Measurements from ENCODE around the gene EPB41. TPM values are rescaled to one million over a fixed set of nuclear protein-coding genes. Genes with fewer than 3 reads are reported as not detected.

EPB41 gene
- total and polyA plus RNA-seq, 9 of the 15 experiments (the other 6 are each of a cell fraction or from before 2014, with no cell fraction given), result 3.7 to 213 (median 141) TPM

DNA sequence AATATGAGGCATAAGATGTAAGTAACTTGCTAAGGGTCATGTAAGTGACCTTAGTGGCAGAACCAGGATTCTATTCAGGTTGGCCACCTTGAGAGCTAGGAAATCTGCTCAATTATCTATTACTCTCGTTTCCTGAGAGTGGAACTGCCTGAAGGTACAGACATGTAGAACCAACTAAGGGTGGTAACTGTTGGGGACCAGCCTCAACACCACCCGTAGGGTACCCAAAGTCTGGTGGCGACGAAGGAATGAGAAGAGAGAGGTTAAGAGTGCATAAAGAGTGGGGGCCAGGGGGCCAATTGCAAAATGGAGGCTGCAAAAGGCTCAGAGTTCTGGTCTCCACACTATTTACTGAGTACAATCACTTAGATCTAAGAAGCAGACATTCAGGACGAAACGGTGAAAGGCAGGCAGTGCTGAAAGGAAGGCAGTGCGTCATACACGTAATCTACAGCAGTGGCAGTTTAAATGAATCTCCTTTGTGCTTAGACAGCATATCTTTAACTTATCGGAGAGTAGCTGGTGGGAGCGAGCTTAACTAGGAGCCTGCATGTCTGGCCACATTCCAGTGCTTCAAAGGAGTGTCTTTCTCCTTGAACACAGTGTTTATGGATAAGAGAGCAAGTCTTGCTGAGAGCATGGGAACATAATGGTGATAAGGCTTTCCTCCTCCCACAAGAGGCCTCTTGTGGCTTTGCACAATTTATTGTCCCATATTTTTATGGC, 242.3 kb downstream of the EPB41 start (continued):
- TF ChIP-seq CEBPB (tag; IDR thresholded peaks at IDR 0.05), result peak; percentile 82
- peak; percentile 100 for TF ChIP-seq LEF1 (IDR thresholded peaks at IDR 0.05)
- peak; percentile 95 for TF ChIP-seq CXXC5 (CRISPR knock-in tag; IDR thresholded peaks at IDR 0.05)
- TF ChIP-seq, protein P1, sequence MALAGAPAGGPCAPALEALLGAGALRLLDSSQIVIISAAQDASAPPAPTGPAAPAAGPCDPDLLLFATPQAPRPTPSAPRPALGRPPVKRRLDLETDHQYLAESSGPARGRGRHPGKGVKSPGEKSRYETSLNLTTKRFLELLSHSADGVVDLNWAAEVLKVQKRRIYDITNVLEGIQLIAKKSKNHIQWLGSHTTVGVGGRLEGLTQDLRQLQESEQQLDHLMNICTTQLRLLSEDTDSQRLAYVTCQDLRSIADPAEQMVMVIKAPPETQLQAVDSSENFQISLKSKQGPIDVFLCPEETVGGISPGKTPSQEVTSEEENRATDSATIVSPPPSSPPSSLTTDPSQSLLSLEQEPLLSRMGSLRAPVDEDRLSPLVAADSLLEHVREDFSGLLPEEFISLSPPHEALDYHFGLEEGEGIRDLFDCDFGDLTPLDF (CRISPR knock-in tag; IDR thresholded peaks at IDR 0.05), result peak; percentile 24; the same call in 1 of the 2 replicates
- TF ChIP-seq TAF7 (tag; IDR thresholded peaks at IDR 0.05), result no peak
- no peak for TF ChIP-seq RBBP5 (IDR thresholded peaks at IDR 0.05; ENCODE audit: borderline replicate concordance, insufficient read depth, low read length, poor library complexity, severe bottlenecking)
- TF ChIP-seq HDAC8 (tag; IDR thresholded peaks at IDR 0.05), result no peak
- TF ChIP-seq RFX7 (CRISPR knock-in tag; IDR thresholded peaks at IDR 0.05), result no peak
- no peak for TF ChIP-seq BRCA1 (IDR thresholded peaks at IDR 0.05)
- no peak for TF ChIP-seq BRCA1 (CRISPR knock-in tag; IDR thresholded peaks at IDR 0.05)
- TF ChIP-seq KHSRP (IDR thresholded peaks at IDR 0.05), result peak; percentile 54; the same call in 1 of the 2 replicates
- no peak for TF ChIP-seq ZNF140 (CRISPR knock-in tag; IDR thresholded peaks at IDR 0.05)
- peak; percentile 84 for TF ChIP-seq MBD2 (IDR thresholded peaks at IDR 0.05; ENCODE audit: borderline replicate concordance, low read depth)
- TF ChIP-seq, protein P2, sequence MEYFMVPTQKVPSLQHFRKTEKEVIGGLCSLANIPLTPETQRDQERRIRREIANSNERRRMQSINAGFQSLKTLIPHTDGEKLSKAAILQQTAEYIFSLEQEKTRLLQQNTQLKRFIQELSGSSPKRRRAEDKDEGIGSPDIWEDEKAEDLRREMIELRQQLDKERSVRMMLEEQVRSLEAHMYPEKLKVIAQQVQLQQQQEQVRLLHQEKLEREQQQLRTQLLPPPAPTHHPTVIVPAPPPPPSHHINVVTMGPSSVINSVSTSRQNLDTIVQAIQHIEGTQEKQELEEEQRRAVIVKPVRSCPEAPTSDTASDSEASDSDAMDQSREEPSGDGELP (CRISPR knock-in tag; IDR thresholded peaks at IDR 0.05; ENCODE audit: borderline replicate concordance), result peak; percentile 57; the same call in 1 of the 2 replicates
- TF ChIP-seq C11orf30 (IDR thresholded peaks at IDR 0.05; ENCODE audit: low read depth), result peak; percentile 99
- TF ChIP-seq ARID2 (IDR thresholded peaks at IDR 0.05), result no peak
- TF ChIP-seq, protein P3, sequence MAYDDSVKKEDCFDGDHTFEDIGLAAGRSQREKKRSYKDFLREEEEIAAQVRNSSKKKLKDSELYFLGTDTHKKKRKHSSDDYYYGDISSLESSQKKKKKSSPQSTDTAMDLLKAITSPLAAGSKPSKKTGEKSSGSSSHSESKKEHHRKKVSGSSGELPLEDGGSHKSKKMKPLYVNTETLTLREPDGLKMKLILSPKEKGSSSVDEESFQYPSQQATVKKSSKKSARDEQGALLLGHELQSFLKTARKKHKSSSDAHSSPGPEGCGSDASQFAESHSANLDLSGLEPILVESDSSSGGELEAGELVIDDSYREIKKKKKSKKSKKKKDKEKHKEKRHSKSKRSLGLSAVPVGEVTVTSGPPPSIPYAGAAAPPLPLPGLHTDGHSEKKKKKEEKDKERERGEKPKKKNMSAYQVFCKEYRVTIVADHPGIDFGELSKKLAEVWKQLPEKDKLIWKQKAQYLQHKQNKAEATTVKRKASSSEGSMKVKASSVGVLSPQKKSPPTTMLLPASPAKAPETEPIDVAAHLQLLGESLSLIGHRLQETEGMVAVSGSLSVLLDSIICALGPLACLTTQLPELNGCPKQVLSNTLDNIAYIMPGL (CRISPR knock-in tag; IDR thresholded peaks at IDR 0.05), result no peak
- TF ChIP-seq, protein P4, sequence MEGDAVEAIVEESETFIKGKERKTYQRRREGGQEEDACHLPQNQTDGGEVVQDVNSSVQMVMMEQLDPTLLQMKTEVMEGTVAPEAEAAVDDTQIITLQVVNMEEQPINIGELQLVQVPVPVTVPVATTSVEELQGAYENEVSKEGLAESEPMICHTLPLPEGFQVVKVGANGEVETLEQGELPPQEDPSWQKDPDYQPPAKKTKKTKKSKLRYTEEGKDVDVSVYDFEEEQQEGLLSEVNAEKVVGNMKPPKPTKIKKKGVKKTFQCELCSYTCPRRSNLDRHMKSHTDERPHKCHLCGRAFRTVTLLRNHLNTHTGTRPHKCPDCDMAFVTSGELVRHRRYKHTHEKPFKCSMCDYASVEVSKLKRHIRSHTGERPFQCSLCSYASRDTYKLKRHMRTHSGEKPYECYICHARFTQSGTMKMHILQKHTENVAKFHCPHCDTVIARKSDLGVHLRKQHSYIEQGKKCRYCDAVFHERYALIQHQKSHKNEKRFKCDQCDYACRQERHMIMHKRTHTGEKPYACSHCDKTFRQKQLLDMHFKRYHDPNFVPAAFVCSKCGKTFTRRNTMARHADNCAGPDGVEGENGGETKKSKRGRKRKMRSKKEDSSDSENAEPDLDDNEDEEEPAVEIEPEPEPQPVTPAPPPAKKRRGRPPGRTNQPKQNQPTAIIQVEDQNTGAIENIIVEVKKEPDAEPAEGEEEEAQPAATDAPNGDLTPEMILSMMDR (IDR thresholded peaks at IDR 0.05 in 2 of 3, conservative IDR thresholded peaks at IDR 0.05 in 1 of 3; ENCODE audit: insufficient read depth in 2 of 3, low read depth in 1 of 3, low read length in 3 of 3), result 0 out of 6 replicates have a peak, but pooled peaks of 1 of the 3 experiments have one; percentile 4
- TF ChIP-seq ZNF41 (CRISPR knock-in tag; conservative IDR thresholded peaks at IDR 0.05), result 0 out of 2 replicates have a peak, but pooled peaks have one; percentile 13
- peak; percentile 96 for TF ChIP-seq MTA3 (IDR thresholded peaks at IDR 0.05; ENCODE audit: borderline replicate concordance)
- TF ChIP-seq BRF1 (IDR thresholded peaks at IDR 0.05; ENCODE audit: borderline replicate concordance, extremely low read depth, insufficient read length), result no peak
